Body of pancreas (tissue), 4 donors: ENCODE data around the gene BASP1. TPM values are rescaled to one million over a fixed set of nuclear protein-coding genes. Genes with fewer than 3 reads are reported as not detected.
"Not testable (repeated sequence)": the region's sequence is repeated elsewhere in the genome, so short reads cannot be mapped to it uniquely, and the experiment has no call there.

ENCODE experiments used
- ATAC-seq: fragments of 150-250 bp; one replicate; pipeline ENCODE4 v1.9.1; 2016
- DNase-seq, 4 donors: peaks; one replicate each; pipeline ENCODE4 v3.0.0-alpha.2; 2019
- H3K27ac ChIP-seq, 4 donors: fragments of 200-600 bp; sonication (generic); 1 replicate in 3 of 4; 2 replicates in 1 of 4; pipeline versions ENCODE4 v1.5.1 to v1.6.1; 2016 to 2019; ENCODE audit warnings: mild to moderate bottlenecking in 1 of 4, mixed read lengths in 1 of 4, moderate library complexity in 1 of 4
- H3K27me3 ChIP-seq, 2 donors: fragments of 200-600 bp; sonication (generic); one replicate each; pipeline ENCODE4 v1.6.0; 2016; ENCODE audit warnings: mild to moderate bottlenecking in 1 of 2
- H3K36me3 ChIP-seq, 2 donors: fragments of 200-600 bp; sonication (generic); replicated peaks in 1 of 2; 2 replicates each; pipeline ENCODE4 v1.5.1; 2016; ENCODE audit warnings: low read depth in 2 of 2; ENCODE audit not compliant: insufficient read depth in 1 of 2
- H3K4me1 ChIP-seq: fragments of 200-600 bp; sonication (generic); one replicate; pipeline ENCODE4 v1.6.0; 2016
- H3K4me3 ChIP-seq, 2 donors: fragments of 200-600 bp; sonication (generic); 1 replicate in 1 of 2; 2 replicates in 1 of 2; pipeline ENCODE4 v1.5.1; 2016 to 2019
- H3K9me3 ChIP-seq, 3 donors: fragments of 200-600 bp; sonication (generic); 1 replicate in 2 of 3; 2 replicates in 1 of 3; pipeline ENCODE4 v1.5.1; 2016
- CTCF ChIP-seq, 7 experiments: fragments of 450-650 bp in 4 of 7; fragments of 200-600 bp in 3 of 7; sonication (generic) in 3 of 7; IDR thresholded peaks; one replicate each; pipeline ENCODE4 v1.5.1; 2016 to 2019; ENCODE audit warnings: antibody characterized with exemption in 7 of 7
- POLR2A ChIP-seq, 3 donors: fragments of 450-650 bp; IDR thresholded peaks; one replicate each; pipeline ENCODE4 v1.6.1; 2016; ENCODE audit warnings: antibody characterized with exemption in 3 of 3, mild to moderate bottlenecking in 2 of 3
- WGBS, 2 donors: methylation state at CpG; one replicate each; pipeline ENCODE4 v1.1.5; 2017; 5-methylcytosine and 5-hydroxymethylcytosine counted together
- intact Hi-C: fragments of 100-400 bp; cut with DNase I; formaldehyde crosslinking; loops from one replicate; pipeline ENCODE4 v1.15.1; 2023
- total RNA-seq, 2 donors: library from RNA; depleted of rRNA; stranded (reverse); fragments of >200 nt; gene quantifications; one replicate each; pipeline ENCODE4 v1.1.0, GENCODE V29; 2016

Gene BASP1
- total RNA-seq, 2 donors from 2014 or later = 4.0 to 4.7 TPM

DNA sequence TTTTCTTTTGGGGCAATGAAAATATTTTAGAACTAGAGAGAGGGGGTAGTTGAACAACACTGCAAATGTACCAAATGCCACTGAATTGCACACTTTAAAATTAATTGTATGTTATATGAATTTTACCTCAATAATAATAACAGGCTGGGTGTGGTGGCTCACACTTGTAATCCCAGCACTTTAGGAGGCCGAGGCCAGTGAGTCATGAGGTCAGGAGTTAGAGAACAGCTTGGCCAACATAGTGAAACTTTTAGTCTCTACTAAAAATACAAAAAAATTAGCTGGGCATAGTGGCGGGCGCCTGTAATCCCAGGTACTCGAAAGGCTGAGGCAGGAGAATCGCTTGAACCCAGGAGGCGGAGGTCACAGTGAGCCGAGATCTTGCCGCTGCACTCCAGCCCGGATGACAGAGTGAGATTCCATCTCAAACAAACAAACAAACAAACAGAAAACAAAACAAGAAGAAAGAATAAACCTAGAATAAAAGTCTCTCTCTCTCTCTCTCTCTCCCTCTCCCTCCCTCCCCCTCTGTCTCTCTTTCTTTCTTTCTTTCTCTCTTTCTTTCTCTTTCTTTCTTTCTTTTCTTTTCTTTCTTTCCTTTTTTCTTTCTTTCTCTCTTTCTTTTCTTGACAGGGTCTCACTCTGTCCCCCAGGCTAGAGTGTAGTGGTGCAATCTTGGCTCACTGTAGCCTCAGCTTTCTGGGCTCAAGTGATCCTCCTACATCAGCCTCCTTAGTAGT lies 91.1 kb downstream of the BASP1 start:
- WGBS, 2 donors = 89 to 90% methylated on average over 9 of the region's 9 CpGs
- Histone ChIP-seq H3K9me3 (no peaks in the 10 kb centered on the region), H3K36me3 (no peaks in the 10 kb centered on the region), H3K27ac (no peak overlapping the region), H3K27me3 (no peaks in the 10 kb centered on the region), H3K4me1 (peaks cover 20% of the 10 kb centered on the region), H3K4me3 (no peak overlapping the region)
- intact Hi-C loops = no loop called here
- TF ChIP-seq CTCF (IDR thresholded peaks at IDR 0.05) (no peak), POLR2A (IDR thresholded peaks at IDR 0.05) (no peak)
- no peak for DNase-seq
- ATAC-seq = no peak

DNA sequence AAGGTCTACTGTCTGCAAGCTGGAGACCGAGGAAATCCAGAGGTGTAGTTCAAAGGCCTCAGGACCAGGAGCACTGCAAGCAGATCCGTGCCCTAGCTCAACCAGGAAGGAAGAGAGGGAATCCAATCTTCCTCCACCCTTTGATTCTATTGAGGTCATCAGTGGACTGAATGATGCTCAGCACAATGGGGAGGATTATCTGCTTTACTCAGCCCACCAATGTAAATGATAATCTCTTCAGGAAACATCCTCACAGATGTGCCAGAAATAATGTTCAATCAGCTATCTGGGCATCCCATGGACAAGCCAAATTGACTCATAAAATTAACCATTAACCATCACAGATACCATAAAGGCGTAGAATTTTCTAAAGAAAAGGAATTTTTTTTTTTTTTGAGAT lies 92.0 kb downstream of the BASP1 start:
- intact Hi-C loops = no loop called here
- Histone ChIP-seq H3K9me3 (no peaks in the 10 kb centered on the region), H3K27ac (no peak overlapping the region), H3K4me3 (no peak overlapping the region), H3K36me3 (no peaks in the 10 kb centered on the region), H3K27me3 (no peaks in the 10 kb centered on the region), H3K4me1 (peaks cover 20% of the 10 kb centered on the region)
- TF ChIP-seq CTCF (IDR thresholded peaks at IDR 0.05) (no peak), POLR2A (IDR thresholded peaks at IDR 0.05) (no peak)
- ATAC-seq (no peak), DNase-seq (no peak)
- WGBS, 2 donors = 88 to 93% methylated on average over 3 of the region's 3 CpGs

DNA sequence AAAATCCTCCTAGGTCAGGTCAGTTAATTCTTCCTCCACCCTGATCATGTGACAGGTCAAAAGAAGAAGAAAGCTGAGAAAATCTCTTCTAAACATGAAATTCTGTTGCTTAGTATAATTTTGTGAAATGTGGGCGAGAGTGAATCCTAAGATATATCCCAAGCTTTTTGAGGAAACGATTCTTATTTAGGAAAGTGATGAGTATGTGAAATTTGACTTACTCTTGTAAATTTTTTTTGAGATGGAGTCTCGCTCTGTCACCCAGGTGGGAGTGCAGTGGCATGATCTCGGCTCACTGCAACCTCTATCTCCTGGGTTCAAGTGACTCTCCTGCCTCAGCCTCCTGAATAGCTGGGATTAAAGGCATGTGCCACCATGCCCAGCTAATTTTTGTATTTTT lies 93.1 kb downstream of the BASP1 start:
- 79 to 85% methylated on average over 4 of the region's 4 CpGs for WGBS, 2 donors
- intact Hi-C loops, H3K27me3 ChIP-seq, H3K36me3 ChIP-seq, DNase-seq, H3K27ac ChIP-seq, H3K9me3 ChIP-seq, H3K4me3 ChIP-seq, ATAC-seq: not testable (repeated sequence)
- peaks cover 12% of the 10 kb centered on the region for H3K4me1 ChIP-seq

DNA sequence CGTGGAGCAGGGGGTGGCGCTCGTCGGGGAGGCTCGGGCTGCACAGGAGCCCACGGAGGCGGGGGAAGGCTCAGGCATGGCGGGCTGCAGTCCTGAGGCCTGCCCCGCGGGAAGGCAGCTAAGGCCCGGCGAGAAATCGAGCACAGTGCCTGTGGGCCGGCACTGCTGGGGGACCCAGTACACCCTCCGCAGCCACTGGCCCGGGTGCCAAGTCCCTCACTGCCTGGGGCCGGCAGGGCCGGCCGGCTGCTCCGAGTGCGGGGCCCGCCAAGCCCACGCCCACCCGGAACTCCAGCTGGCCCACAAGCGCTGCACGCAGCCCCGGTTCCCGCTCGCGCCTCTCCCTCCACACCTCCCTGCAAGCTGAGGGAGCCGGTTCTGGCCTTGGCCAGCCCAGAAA lies 94.4 kb downstream of the BASP1 start:
- H3K9me3 ChIP-seq, intact Hi-C loops, H3K27ac ChIP-seq, H3K36me3 ChIP-seq, H3K4me3 ChIP-seq, ATAC-seq, DNase-seq, H3K27me3 ChIP-seq, H3K4me1 ChIP-seq: not testable (repeated sequence)
- 95 to 100% methylated on average over 1 to 22 of the region's 31 CpGs for WGBS, 2 donors

GRCh38 chr5:17312358-17312757 lies 94.9 kb downstream of the BASP1 start:
- WGBS, 2 donors = 17 to 28% methylated on average over 4 of the region's 4 CpGs
- Histone ChIP-seq H3K36me3 (no peaks in the 10 kb centered on the region), H3K4me3 (no peak overlapping the region), H3K4me1 (no peaks in the 10 kb centered on the region), H3K9me3 (no peaks in the 10 kb centered on the region), H3K27me3 (no peaks in the 10 kb centered on the region), H3K27ac (no peak overlapping the region)
- intact Hi-C loops = no loop called here
- ATAC-seq (no peak), DNase-seq (no peak)
- no peak for TF ChIP-seq CTCF (IDR thresholded peaks at IDR 0.05)
- no peak for TF ChIP-seq POLR2A (IDR thresholded peaks at IDR 0.05)

DNA sequence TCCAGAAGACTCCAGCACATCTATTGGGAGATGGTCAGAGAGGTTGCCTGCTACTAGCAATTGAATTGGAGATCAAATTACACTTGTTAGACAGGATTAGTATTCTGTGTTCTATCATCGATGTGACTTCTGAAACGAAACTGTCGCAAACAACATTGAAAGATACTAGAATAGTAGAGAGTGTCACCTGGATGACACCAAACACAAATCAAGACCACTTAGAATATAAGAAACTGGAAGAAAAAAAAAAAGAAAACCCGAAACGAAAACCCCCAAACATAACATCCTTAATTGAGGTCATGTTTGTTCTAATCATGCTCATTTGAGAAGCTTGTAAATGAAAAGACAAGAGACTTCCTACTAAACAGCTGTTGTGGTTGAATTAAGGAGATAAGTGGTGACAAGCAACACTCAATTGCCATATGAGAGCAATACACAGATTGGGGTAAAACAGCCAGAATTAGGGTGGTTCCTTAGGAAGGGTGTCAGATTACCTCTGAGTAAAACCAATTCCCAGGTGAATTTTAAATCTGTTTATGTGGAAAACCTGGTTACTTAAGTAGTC lies 97.6 kb downstream of the BASP1 start:
- no peak for ATAC-seq
- 51 to 65% methylated on average over 5 of the region's 5 CpGs for WGBS, 2 donors
- intact Hi-C loops = no loop called here
- Histone ChIP-seq H3K27ac (no peak overlapping the region), H3K27me3 (no peaks in the 10 kb centered on the region), H3K4me3 (no peak overlapping the region), H3K4me1 (no peaks in the 10 kb centered on the region), H3K36me3 (no peaks in the 10 kb centered on the region), H3K9me3 (no peaks in the 10 kb centered on the region)
- TF ChIP-seq POLR2A (IDR thresholded peaks at IDR 0.05) (no peak), CTCF (IDR thresholded peaks at IDR 0.05) (no peak)
- DNase-seq = no peak
